Measurements from ENCODE around the gene AK1. TPM values are rescaled to one million over a fixed set of nuclear protein-coding genes. Genes with fewer than 3 reads are reported as not detected.

Gene AK1
- total RNA-seq, 4 donors from 2014 or later, result 29.9 to 65.1 (median 38.7) TPM

- Histone ChIP-seq H3K4me3 (no peak overlapping the region), H3K27ac (peak overlapping the region in 2 of 4 donors; percentile 91 to 92), H3K36me3 (peaks cover 0 to 9% (median 0%) of the 10 kb centered on the region in 3 donors), H3K9me3 (no peaks in the 10 kb centered on the region), H3K27me3 (no peaks in the 10 kb centered on the region), H3K4me1 (peaks cover 0 to 94% (median 38%) of the 10 kb centered on the region in 4 donors)
- WGBS, 2 donors, result 92 to 93% methylated on average over 5 of the region's 5 CpGs
- TF ChIP-seq POLR2A (IDR thresholded peaks at IDR 0.05), result no peak
- TF ChIP-seq EP300 (IDR thresholded peaks at IDR 0.05), result no peak
- TF ChIP-seq CTCF (IDR thresholded peaks at IDR 0.05), result no peak
- no peak for DNase-seq (ENCODE audit: low spot score in 2 of 2)
Measured at GRCh38 chr9:127855522-127855921, 22.0 kb downstream of the AK1 start.

GRCh38 chr9:127854960-127855359 is 22.5 kb downstream of the AK1 start:
- Histone ChIP-seq H3K4me3 (peak overlapping the region; percentile 36 to 82 (median 72)), H3K36me3 (peaks cover 0 to 15% (median 0%) of the 10 kb centered on the region in 3 donors), H3K4me1 (peaks cover 0 to 89% (median 40%) of the 10 kb centered on the region in 4 donors), H3K27me3 (no peaks in the 10 kb centered on the region), H3K27ac (peak overlapping the region; percentile 69 to 92 (median 88)), H3K9me3 (no peaks in the 10 kb centered on the region)
- WGBS, 2 donors, result 63 to 71% methylated on average over 10 to 11 of the region's 11 CpGs
- no peak for DNase-seq (ENCODE audit: low spot score in 2 of 2)
- no peak for TF ChIP-seq CTCF (IDR thresholded peaks at IDR 0.05)
- no peak for TF ChIP-seq EP300 (IDR thresholded peaks at IDR 0.05)

GRCh38 chr9:127854184-127854806 is 23.2 kb downstream of the AK1 start, which contains the start of gene ENG:
TSS of gene ENG (minus strand) at chr9:127854658. CDS start at chr9:127854355, 303 bp downstream.
- H3K27ac ChIP-seq, result peak within 1 kb of the TSS; percentile 69 to 92 (median 88)
- TF ChIP-seq EP300 (IDR thresholded peaks at IDR 0.05) (peak in 1 of 2 donors; percentile 45), POLR2A (IDR thresholded peaks at IDR 0.05) (no peak), CTCF (IDR thresholded peaks at IDR 0.05) (peak in 2 of 5 experiments; percentile 28 to 57)
- peaks cover 0 to 86% (median 40%) of the 10 kb centered on the region in 4 donors for H3K4me1 ChIP-seq
- WGBS, 2 donors, result 0 to 1% methylated on average over 23 to 27 of the region's 37 CpGs
- peak; percentile 62 to 66 for DNase-seq (ENCODE audit: low spot score in 2 of 2)
- H3K9me3 ChIP-seq, result no peaks in the 10 kb centered on the region
- peaks cover 0 to 21% (median 0%) of the 10 kb centered on the region in 3 donors for H3K36me3 ChIP-seq
- peak within 1 kb of the TSS; percentile 36 to 82 (median 72) for H3K4me3 ChIP-seq
- no peaks in the 10 kb centered on the region for H3K27me3 ChIP-seq

- WGBS, 2 donors, result 25 to 26% methylated on average over 13 of the region's 13 CpGs
- TF ChIP-seq EP300 (IDR thresholded peaks at IDR 0.05), result no peak
- TF ChIP-seq POLR2A (IDR thresholded peaks at IDR 0.05), result no peak
- no peak for TF ChIP-seq CTCF (IDR thresholded peaks at IDR 0.05)
- no peaks in the 10 kb centered on the region for H3K27me3 ChIP-seq
- no peak for DNase-seq (ENCODE audit: low spot score in 2 of 2)
- peak overlapping the region; percentile 69 to 92 (median 88) for H3K27ac ChIP-seq
- H3K36me3 ChIP-seq, result peaks cover 0 to 25% (median 0%) of the 10 kb centered on the region in 3 donors
- peaks cover 0 to 80% (median 37%) of the 10 kb centered on the region in 4 donors for H3K4me1 ChIP-seq
- H3K9me3 ChIP-seq, result no peaks in the 10 kb centered on the region
- peak overlapping the region; percentile 36 to 82 (median 72) for H3K4me3 ChIP-seq
Measured at GRCh38 chr9:127853312-127854183, 23.9 kb downstream of the AK1 start.

Data from tibial nerve (tissue), 4 donors.